GM18517 (cell line): ENCODE data around the gene CSMD2.

ENCODE experiments used
- ATAC-seq: cut with Tn5 transposase; IDR thresholded peaks from one replicate; pipeline ENCODE4 v1.9.1; 2021; ENCODE audit warnings: mild to moderate bottlenecking, moderate library complexity; ENCODE audit not compliant: unreplicated experiment

Gene CSMD2

DNA sequence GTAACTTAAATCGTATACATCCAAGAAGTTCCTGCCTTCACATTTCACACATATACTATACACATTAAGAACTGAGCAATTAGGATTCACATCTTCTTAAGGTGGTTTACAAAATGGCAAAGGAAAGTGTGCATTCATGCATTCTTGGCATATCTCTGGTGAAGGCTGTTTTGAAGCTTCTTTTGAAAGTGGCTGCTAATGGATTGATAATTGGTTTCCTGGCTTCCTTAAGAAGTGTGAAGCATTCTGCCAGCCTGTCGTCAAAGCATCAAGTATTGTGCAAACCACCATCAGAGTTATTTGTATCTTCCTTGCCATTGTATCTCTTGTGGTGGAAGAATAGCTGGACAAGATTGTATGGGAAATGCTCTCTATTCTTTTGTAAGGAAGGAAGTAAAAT lies 396.2 kb downstream of the CSMD2 start:
- no peak for ATAC-seq

DNA sequence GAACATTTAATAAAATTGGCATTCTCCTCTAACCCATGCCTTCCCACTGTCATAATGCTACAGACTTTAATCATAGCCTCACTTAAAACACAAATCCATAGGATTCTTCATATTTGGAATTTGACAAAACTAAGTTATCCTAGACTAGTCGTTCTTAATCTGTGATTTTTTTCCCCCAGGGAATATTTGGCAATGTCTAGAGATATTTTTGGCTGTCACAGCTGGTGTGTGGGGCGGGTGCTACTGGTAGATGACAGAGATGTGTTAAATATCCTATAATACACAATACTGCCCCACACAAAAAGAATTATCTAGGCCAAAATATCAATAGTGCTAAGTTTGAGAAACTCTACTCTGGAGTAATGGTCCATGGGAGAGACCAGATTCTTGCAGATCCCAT lies 396.9 kb downstream of the CSMD2 start:
- no peak for ATAC-seq

DNA sequence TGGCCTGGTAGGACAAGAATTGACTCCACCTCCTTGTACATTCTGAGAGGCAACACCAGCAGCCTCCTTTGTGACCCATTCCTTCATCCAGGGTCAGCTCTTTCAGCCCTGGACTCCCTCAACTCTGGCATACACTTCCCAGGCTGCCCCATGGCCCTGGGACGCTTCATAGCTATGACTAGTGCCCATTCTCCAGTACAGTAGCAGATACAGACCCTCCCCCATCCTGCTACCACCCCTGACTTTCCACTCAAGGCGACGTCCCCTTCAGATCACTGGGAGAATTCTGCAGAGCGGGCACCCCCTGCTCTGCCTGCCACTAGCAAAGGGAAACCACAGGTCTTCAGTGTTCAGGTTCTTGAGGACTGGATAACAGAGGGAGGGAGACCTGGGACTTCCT lies 400.9 kb downstream of the CSMD2 start:
- no peak for ATAC-seq

DNA sequence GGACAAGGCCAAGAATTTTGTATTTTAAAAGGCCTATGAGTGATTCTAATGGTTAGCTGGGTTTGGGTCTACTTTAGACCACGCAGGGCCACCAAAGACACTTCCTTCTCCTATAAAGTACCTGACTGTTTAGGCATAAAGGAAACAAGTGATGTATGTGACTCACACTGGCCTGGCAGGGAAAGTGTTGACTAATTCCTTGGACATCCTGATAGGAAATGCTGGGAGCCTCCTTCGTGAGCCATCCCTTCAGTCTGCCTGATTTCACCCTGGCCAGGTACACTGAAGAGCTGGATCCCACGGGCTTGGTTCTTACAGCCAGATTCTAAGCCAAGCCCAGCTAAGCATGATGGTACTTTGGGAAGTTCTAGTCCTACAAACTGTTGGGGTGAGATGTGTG lies 401.6 kb downstream of the CSMD2 start:
- no peak for ATAC-seq

DNA sequence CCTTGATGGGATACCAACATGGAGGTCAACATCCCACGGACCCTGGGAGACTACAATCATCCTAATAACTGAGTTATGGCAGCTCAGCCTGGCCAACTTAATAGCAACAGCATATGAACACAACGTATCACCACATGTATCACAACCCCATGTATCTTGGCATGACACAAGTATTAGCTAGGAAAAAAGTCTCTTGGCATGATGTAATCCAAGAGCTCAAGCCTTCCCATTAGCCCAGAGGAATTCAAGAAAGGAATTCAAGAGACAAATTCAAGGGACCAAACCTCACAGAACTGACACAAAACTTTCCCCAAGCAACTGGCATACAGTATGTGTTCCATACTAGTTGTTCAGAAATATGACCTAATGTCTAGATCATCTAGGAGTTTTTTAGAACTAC lies 402.1 kb downstream of the CSMD2 start:
- no peak for ATAC-seq

DNA sequence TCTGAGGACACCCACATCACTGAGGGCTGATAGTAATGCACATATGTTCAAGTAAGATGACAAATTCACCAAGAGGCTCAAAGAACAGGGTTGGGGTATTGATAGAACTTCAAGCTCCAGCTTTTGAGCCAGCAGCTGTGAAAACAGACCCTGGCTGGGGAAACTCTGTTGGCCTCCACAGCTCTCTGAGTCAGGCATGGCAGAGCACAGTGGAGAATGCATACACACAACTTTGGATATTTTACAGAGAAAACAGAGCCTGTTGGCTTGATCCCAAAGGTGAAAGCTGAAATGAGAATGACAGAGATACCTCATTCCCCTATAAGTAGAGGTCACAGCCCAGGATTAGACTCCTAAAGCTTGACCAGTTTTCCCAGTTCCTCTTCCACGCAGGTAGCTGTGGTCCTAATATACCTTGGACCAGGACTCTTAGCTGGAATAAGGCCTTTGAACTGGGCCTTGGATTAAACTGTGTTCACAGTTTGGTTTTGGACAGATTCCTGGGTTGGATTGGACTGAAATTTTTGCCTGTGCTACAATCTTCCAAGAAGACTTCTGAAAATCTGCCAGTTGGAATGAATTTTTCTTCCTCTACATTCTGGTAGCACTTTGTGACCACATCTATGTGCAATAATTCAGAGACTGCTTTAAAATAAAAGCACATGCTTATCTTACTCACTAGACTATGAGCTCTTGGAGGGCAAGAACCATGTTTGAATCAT lies 402.8 kb downstream of the CSMD2 start:
- ATAC-seq, result no peak

DNA sequence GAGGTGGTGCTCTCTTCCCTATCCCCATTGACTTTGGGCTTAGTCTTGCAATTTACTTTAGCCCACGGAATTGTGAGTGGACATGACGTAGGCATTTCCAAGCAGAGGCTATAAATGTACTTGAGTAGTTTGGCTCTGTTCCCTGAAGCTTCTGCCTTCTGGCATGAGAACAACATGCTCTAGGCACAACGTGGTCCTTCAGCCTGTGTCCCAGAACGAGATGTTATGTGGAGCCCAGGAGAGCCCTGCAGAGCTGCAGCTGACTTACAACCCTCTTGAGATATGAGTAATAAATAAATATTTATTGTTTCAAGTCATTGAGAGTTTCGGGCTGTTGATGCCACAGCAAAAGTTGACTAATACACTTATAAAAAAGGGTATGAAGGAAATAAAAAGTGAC lies 406.3 kb downstream of the CSMD2 start:
- ATAC-seq, result no peak

- no peak for ATAC-seq
These were observed 411.8 kb downstream of the CSMD2 start for GRCh38 chr1:33753087-33753856.

- no peak for ATAC-seq
These were observed 419.1 kb downstream of the CSMD2 start for GRCh38 chr1:33745942-33746341.

DNA sequence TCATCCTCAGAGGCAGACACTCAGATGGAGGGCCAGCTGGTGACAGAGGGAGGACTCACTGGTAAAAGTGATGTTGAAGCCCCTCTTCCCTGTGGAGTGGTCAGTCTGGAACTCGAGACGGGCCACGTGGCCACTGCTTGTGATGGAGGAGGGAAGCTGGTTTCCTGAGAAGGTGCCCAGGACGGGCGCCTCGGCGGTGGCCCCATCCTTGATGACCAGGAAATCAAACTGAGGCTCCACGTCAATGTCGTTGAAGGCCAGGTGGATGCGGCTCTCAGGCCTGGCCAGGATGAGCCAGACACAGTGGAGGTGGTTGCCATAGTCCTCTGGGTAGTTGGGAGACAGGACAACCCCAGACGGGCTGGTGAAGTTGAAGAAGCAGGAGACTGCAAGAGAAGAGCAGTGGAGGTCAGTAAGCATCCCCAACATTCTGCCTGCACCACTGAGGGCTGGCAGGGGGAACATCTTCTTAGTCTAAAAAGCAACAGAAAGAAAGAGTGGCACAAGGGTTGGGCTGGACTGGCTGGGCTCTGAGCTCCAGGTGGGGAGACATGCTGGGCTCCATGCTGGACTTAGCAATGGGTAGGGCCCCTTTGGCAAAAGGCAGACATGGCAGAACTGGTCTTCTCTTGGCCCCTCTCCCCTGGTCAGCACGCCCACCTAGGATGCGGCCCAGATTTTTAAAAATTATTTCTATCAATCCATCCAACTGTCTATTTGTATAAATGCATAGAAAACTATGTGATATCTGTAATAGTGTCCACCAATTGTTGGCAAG lies 421.6 kb downstream of the CSMD2 start:
- no peak for ATAC-seq

GRCh38 chr1:33742663-33743062 lies 422.4 kb downstream of the CSMD2 start:
- ATAC-seq, result no peak

- no peak for ATAC-seq
These were observed 423.3 kb downstream of the CSMD2 start for GRCh38 chr1:33741749-33742148.

DNA sequence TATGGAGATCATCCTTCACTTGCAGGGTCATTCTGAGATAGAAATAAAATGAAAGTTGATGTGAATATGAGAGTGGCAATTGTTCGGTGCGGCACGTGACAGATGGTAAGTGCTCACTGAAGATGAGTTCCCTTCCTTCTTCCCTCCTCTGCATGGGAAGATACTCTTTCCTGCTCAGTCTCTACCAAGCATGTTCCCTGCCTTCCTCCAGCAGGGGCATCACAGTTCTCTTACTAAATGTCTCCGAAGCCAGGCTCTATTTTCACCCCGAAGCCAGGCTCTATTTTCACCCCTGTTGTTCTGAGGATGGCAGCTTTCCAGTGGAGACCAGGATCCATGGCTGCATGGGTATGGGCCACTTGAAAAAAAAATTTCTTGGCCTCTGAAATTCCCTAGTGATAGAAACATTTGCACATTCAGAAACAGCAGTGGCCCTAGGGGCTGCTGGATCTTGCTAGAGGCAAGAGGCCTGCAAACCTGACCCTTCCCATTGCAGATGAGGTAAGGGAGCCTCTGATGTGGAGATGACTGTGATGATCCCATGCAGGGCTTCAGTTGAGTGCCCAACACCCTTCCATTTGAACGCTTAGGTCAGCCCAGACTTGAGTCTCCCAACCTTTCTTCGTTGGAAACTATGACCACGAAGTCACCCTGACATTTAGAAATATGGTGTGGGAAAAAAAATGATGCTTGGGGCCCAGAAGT lies 424.8 kb downstream of the CSMD2 start:
- ATAC-seq, result no peak

DNA sequence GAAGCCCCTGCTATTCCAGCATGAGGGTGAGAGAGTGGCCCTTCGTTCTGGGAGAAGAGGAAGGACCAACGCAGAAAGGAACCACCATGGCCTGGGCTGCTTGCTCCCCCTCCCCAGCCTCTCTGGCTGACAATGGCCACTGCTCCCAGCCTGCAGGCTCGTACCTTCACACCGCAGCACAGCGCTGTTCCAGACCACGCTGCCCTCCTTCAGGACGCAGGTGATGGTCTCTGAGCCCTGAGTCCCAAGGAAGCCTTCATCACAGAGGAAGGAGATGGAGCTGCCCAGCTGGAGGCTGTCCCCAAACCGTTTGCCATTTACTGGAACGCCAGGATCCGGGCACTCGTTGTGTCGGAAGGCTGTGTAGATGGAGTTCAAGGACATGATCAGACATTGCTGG lies 426.1 kb downstream of the CSMD2 start:
- ATAC-seq, result no peak

GRCh38 chr1:33738536-33738935 lies 426.5 kb downstream of the CSMD2 start:
- no peak for ATAC-seq

- no peak for ATAC-seq
These were observed 428.5 kb downstream of the CSMD2 start for GRCh38 chr1:33736496-33736895.

- ATAC-seq, result no peak
These were observed 429.4 kb downstream of the CSMD2 start for GRCh38 chr1:33735624-33736023.

GRCh38 chr1:33727310-33727709 lies 437.7 kb downstream of the CSMD2 start:
- no peak for ATAC-seq

DNA sequence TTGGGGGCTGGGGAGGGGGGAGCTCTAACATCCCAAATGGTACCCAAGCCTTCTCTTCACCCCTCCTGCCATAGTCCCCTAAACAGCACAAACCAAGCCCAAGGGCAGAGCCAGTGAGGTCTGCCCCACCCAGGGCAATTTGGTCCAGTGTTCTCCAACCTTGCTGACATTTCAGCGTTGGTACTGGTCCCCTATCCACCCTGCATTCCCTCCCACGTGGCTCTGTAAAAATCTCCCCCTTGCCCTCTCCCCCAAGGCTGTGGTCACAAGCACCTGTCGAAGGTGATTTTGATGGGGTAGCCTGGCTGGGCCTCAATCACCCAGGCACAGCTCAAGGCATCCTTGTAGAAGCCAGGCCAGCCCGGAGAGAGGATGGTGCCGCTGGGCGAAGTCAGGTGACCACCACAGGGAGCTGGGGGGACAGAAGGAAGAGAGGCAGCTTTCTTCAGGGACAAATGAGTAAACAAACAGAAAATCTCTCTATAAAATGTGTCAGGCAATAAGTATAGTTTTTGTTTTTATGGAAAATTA lies 438.7 kb downstream of the CSMD2 start:
- no peak for ATAC-seq

DNA sequence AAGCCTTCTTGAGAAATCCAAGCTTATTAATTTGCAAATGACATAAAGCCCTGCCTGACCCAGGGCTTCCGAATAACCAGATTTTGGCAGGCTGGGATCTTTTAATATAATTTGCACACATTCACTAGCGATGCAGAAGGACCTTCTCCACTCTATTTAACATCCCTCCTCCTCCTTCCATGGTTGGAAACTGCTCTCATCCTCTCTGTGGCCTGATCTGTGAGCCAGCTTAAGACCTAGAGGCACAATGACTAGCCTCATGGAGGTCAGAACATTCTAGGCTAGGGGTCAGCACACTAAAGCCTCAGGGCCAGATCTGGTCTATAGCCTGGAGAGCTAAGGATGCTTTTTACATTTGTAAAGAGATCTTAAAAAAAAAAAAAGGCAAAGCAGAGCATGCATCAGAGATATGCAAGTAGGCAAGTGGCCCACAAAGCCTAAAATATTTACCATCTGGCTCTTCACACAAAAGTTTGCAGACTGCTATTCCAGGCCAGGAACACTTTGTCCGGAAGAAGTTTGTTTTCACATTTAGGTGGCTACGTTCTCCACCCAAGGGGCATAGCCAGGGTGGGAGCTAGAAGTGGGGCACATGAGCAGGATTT lies 439.4 kb downstream of the CSMD2 start:
- no peak for ATAC-seq

DNA sequence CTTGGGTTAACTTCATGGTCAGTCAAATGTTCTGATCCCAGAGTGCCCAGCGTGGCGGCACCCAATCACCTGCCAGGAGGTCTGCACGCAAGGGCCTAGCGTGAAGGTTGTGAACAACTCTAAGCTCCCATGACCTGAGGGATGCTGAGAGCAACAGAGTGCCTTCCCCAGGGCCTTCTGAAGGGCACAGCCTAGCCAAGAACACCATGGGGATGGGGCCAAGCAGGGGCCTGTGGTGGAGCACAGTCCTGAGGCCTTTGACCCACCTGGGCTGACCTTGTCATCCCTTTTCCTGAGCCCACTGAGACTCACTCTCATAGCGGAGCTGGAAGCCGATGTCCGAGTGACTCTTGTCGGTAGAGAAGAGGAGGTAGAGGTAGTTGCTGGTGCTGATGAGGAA lies 440.0 kb downstream of the CSMD2 start:
- no peak for ATAC-seq
